Head of caudate nucleus (tissue), 42 donors: ENCODE measurements around the gene CLCA2.

Experiments used
- DNase-seq, 42 donors: peaks; one replicate each; pipeline versions ENCODE4 v3.0.0 to v3.0.0-alpha.2; 2020 to 2021; ENCODE audit warnings: mixed read lengths in 7 of 42
- intact Hi-C: fragments of 100-400 bp; cut with DNase I; formaldehyde crosslinking; loops from one replicate; pipeline ENCODE4 v1.15.0; 2022

CLCA2 gene

DNA sequence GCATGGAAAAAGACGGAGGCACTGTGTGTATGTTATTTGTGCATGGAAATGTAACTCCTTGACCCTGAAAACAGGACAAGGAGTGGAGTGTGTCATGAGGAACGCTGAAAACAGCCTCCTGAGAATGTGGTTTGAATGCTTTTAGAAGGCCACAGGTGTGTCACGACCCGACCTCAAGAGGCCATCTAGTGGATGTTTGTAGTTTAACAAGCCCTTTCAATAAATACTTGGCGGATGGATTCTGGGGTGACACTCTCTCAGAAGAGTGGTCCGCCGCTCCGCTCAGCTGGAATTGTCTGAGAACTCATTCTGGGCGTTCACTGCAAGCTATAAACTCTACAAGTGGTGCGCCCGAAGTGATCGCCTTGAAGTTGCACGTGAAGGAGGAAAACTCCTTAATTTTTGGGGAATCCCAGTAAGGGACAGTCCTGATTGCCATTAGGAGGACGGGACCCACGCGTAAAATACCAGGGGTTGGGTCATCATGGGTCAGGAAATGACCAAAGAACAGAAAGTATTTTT lies 78.2 kb downstream of the CLCA2 start:
- intact Hi-C loops, result loop anchor here (10.0 kb wide), 1 partner anchor 117 kb away; no protein-coding TSS in a partner anchor
- DNase-seq, result peak in 2 of 42 donors; percentile 10 to 25

DNA sequence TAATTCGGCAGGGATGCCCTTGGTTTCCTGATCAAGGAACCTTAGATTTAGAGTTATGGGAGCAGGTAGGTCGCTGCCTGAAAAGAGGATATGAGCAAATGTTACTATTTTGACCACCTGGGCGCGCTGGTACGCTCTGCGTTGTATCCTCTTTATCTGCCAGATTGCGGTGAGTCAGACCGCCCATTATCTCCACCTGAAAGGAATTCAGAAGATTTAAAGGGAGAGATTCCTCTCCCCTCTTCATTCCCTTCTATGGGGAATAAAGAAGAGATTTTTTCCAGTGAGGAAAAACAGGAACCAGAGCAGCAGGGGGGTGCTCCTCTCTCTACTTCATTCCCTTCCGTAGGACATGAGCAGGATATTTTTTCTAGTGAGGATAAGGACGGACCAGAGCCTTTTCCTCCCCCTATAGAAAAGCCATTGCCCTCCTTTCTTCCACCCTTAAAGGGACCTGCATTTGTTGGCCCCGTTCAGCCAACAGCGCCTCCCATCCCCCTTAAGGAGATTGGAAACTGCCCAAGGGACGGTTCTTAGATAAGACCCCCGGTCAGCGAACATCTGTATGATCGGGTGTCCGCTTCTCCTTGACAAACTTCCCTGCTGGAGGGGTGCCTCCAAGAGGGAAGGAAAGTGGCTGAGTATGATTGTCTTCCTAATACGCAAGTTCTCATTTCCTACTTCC lies 78.9 kb downstream of the CLCA2 start:
- intact Hi-C loops, result loop anchor here (10.0 kb wide), 1 partner anchor 118 kb away; no protein-coding TSS in a partner anchor
- DNase-seq, result peak in 24 of 42 donors; percentile 19 to 72 (median 44)

DNA sequence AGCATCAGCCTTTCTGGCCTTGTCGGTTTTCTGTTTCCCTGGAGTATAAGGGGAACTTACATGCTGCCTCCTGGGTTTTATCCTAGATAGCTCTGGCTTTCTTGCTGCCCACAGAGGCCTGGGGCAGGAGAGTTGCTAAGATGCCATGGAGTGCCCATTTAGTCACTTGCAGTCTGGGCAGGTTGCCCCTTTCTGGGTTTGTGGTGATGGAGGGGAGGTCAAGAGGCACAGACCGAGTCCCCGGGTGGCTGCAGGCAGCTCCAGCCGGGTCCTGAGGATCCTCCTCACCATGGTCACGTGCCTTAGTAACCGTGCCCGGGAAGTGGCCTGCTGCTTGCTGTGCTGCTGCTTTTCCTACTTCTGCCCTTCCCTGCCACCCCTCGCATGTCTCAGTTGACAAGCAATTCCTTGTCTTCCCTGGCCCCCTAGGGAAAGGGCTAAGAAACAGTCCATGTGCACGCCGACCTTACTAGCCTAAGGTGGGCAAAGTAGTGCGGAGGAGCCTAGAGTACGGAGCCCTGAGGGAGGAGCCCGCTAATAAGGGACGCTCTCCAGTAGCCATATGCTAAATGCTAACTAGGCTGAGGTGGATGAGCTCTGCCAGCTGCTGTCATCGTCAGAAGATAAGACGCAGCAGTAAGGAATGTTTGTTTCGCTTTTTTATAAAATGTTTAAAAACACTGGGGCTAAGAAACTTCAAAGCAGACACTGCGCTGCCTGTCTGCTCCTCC lies 79.6 kb downstream of the CLCA2 start:
- peak in 32 of 42 donors; percentile 11 to 69 (median 36) for DNase-seq
- intact Hi-C loops, result loop anchor here (10.0 kb wide), 1 partner anchor 119 kb away; no protein-coding TSS in a partner anchor

DNA sequence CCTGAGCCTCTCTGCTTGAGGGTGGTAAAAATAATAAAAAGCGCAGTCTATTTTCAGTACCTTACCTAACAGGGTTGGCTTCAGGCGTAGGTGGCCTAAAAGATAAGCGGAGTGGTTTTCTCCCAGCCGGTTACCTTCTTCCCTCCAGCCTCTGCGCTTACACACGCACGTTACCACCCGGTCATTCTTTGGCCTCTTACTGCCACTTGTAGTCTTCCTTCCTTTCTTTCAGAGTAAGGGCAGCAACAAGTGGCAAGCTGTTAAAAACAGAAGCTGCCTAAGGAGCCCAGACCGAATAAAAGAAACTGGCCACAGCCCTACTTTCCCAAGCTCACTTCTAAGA lies 80.1 kb downstream of the CLCA2 start:
- intact Hi-C loops, result loop anchor here (10.0 kb wide), 1 partner anchor 119 kb away; no protein-coding TSS in a partner anchor
- DNase-seq, result peak in 16 of 42 donors; percentile 8 to 69 (median 26)

DNA sequence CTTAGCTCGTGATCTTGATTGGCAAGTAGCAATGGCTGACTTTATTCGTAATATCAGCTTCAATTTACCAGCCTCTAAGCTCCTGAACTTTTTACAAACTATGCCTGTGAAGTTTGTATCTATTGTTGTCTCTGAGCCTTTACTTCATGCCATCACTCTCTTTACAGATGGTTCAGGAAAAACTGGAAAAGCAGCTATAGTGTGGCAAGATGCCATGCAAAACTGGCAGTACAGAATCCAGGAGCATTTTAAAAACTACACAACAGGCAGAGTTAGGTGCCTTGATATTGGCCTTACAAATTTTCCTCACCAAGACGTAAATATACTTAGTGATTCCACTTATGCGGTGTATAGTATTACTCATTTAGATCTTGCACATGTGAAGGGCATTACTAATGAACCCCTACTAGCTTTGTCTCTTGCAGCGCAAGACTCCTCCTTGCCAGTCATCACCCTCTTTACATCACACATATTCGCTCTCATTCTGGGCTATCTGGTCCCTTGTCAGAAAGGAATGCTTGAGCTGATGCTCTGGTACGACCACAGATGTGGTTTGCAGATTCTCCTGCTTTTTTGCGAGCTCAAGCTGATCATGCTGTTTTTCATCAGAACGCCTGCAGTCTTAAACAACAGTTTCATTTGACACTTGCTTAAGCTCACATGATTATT lies 81.1 kb downstream of the CLCA2 start:
- intact Hi-C loops, result loop anchor here (10.0 kb wide), 1 partner anchor 120 kb away; no protein-coding TSS in a partner anchor
- DNase-seq, result peak in 1 of 42 donors; percentile 10

DNA sequence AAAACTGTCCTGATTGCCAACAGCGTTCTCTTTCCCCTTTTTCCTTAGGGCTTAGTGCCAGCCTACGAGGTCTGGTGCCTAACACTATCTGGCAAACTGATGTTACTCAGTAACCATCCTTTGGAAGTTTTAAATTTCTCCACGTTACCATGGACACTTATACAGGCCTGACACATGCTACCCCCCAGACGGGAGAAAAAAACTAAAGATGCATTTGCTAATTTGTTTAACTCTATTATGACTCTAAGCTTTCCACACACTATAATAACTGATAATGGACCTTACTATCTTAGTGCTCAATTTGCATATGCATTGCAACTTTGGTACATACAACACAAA lies 81.6 kb downstream of the CLCA2 start:
- DNase-seq, result no peak
- intact Hi-C loops, result loop anchor here (10.0 kb wide), 1 partner anchor 121 kb away; no protein-coding TSS in a partner anchor
